ENCODE data around the gene LTBP1. TPM values are rescaled to one million over a fixed set of nuclear protein-coding genes. Genes with fewer than 3 reads are reported as not detected.

Gene LTBP1
- total and polyA plus RNA-seq, 2 experiments from 2014 or later = 15.7 to 49.8 TPM

GRCh38 chr2:33246432-33246831 is 299.7 kb downstream of the LTBP1 start:
- H3K27ac Mint-ChIP-seq = no peak overlapping the region
- Histone ChIP-seq H3K4me1 (ENCODE audit: insufficient read depth) (no peaks in the 10 kb centered on the region), H3K27me3 (ENCODE audit: insufficient read depth) (no peaks in the 10 kb centered on the region), H3K4me3 (no peak overlapping the region), H3K79me2 (replicated peaks; ENCODE audit: insufficient read depth) (no peaks in the 10 kb centered on the region), H3K4me2 (no peak overlapping the region), H3K9me2 (ENCODE audit: insufficient read depth) (no peaks in the 10 kb centered on the region), H3F3A (replicated peaks; ENCODE audit: low read depth) (no peaks in the 10 kb centered on the region), H2AFZ (no peak overlapping the region), H4K20me1 (replicated peaks; ENCODE audit: insufficient read depth) (no peaks in the 10 kb centered on the region), H3K36me3 (ENCODE audit: insufficient read depth) (no peaks in the 10 kb centered on the region), H3K27ac (ENCODE audit: low read depth) (no peak overlapping the region)
- H3K4me3 Mint-ChIP-seq = no peak overlapping the region
- no peaks in the 10 kb centered on the region for H3K9me3 Mint-ChIP-seq
- ATAC-seq = no peak
- H3K4me1 Mint-ChIP-seq = no peaks in the 10 kb centered on the region
- TF ChIP-seq JUNB (IDR thresholded peaks at IDR 0.05; ENCODE audit: unreplicated experiment) (no peak), NANOG (IDR thresholded peaks at IDR 0.05; ENCODE audit: borderline replicate concordance) (no peak), EZH2 (IDR thresholded peaks at IDR 0.05; ENCODE audit: low read depth, unreplicated experiment) (no peak), ZNF114 (CRISPR knock-in tag; IDR thresholded peaks at IDR 0.05) (no peak), CTCF (conservative IDR thresholded peaks at IDR 0.05; ENCODE audit: low read depth in 2 of 2) (no peak), STAT1 (IDR thresholded peaks at IDR 0.05; ENCODE audit: unreplicated experiment) (no peak), ZNF331 (CRISPR knock-in tag; IDR thresholded peaks at IDR 0.05; ENCODE audit: low read depth) (no peak), POLR2AphosphoS5 (IDR thresholded peaks at IDR 0.05; ENCODE audit: low read depth) (no peak), ZNF462 (CRISPR knock-in tag; IDR thresholded peaks at IDR 0.05) (no peak), EZH2phosphoT487 (IDR thresholded peaks at IDR 0.05; ENCODE audit: unreplicated experiment) (no peak), REST (IDR thresholded peaks at IDR 0.05; ENCODE audit: unreplicated experiment) (no peak), ETS1 (IDR thresholded peaks at IDR 0.05) (no peak), CREB1 (CRISPR knock-in tag; IDR thresholded peaks at IDR 0.05; ENCODE audit: low read depth) (no peak)
- no peak for DNase-seq (ENCODE audit: low spot score)
- H3K27me3 Mint-ChIP-seq (ENCODE audit: insufficient read depth, low read depth, poor library complexity) = no peaks in the 10 kb centered on the region
- H3K36me3 Mint-ChIP-seq (ENCODE audit: low read depth) = no peaks in the 10 kb centered on the region

All from GM23338 (cell line).